IMR-90 (cell line): ENCODE measurements around the gene LYSMD3. TPM values are rescaled to one million over a fixed set of nuclear protein-coding genes. Genes with fewer than 3 reads are reported as not detected.

Source experiments
- ATAC-seq: fragments of 200-7000 bp; cut with Tn5 transposase; 2 replicates; pipeline ENCODE4 v1.9.1; 2020; ENCODE audit warnings: low read depth, mild to moderate bottlenecking, moderate library complexity
- BruUV-seq: library from RNA; stranded (reverse); fragments of 400-500 nt; replicated peaks from 2 replicates; lab custom pipeline; 2021; lab: Mats Ljungman, UMichigan
- CTCF ChIA-PET: fragments of 300-600 bp; formaldehyde crosslinking; extraction: SDS; loops from one replicate; lab custom pipeline; 2021; ENCODE audit warnings: antibody characterized with exemption; lab: Yijun Ruan, JAX
- POLR2A ChIA-PET: fragments of 300-600 bp; sonication (Branson Sonifier 250); formaldehyde crosslinking; loops from one replicate; lab custom pipeline; 2022; ENCODE audit warnings: antibody characterized with exemption; ENCODE audit not compliant: unreplicated experiment; lab: Charles Lee
- DNase-seq: peaks from one replicate; pipeline ENCODE4 v3.0.0; 2013
- H2AFZ ChIP-seq: replicated peaks from 2 replicates; pipeline ENCODE3; 2013; ENCODE audit warnings: low read length, mild to moderate bottlenecking; ENCODE audit not compliant: poor library complexity
- H2AK5ac ChIP-seq: 2 replicates; pipeline ENCODE4 v1.6.1; 2013; ENCODE audit warnings: low read depth, low read length, inconsistent platforms
- H2AK9ac ChIP-seq: replicated peaks from 2 replicates; pipeline ENCODE3; 2013; ENCODE audit warnings: mild to moderate bottlenecking, low read depth, low read length, moderate library complexity; ENCODE audit not compliant: poor library complexity
- H2BK120ac ChIP-seq: 2 replicates; pipeline ENCODE4 v1.6.1; 2013; ENCODE audit warnings: low read depth, low read length, inconsistent platforms
- H2BK15ac ChIP-seq: 3 replicates; pipeline ENCODE4 v1.6.1; 2013; ENCODE audit warnings: low read depth, low read length, inconsistent platforms
- H2BK20ac ChIP-seq: 2 replicates; pipeline ENCODE4 v1.6.1; 2013; ENCODE audit warnings: low read depth, mild to moderate bottlenecking, inconsistent platforms, low read length, moderate library complexity
- H2BK5ac ChIP-seq: 2 replicates; pipeline ENCODE4 v1.6.1; 2013; ENCODE audit warnings: mild to moderate bottlenecking, low read depth, low read length, inconsistent platforms; ENCODE audit not compliant: poor library complexity, severe bottlenecking
- H3K14ac ChIP-seq: replicated peaks from 2 replicates; pipeline ENCODE4 v1.6.1; 2013; ENCODE audit warnings: low read depth, low read length, inconsistent platforms
- H3K18ac ChIP-seq: 2 replicates; pipeline ENCODE4 v1.6.1; 2013; ENCODE audit warnings: low read depth, low read length, control low read depth
- H3K23ac ChIP-seq: 2 replicates; pipeline ENCODE4 v1.6.1; 2013; ENCODE audit warnings: low read depth, low read length, inconsistent platforms
- H3K27ac ChIP-seq: 2 replicates; pipeline ENCODE4 v1.5.1; 2013; ENCODE audit warnings: mild to moderate bottlenecking, control low read depth, low read length; ENCODE audit not compliant: insufficient read depth
- H3K27me3 ChIP-seq: 2 replicates; pipeline ENCODE4 v1.6.1; 2013; ENCODE audit warnings: low read length; ENCODE audit not compliant: control insufficient read depth, insufficient read depth
- H3K36me3 ChIP-seq: 2 replicates; pipeline ENCODE4 v1.6.1; 2013; ENCODE audit warnings: low read length, mixed read lengths; ENCODE audit not compliant: control insufficient read depth, insufficient read depth
- H3K4ac ChIP-seq: 2 replicates; pipeline ENCODE4 v1.6.1; 2013; ENCODE audit warnings: low read depth, low read length, inconsistent platforms
- H3K4me1 ChIP-seq: 2 replicates; pipeline ENCODE4 v1.6.1; 2013; ENCODE audit warnings: low read length, mixed read lengths; ENCODE audit not compliant: control insufficient read depth, insufficient read depth
- H3K4me2 ChIP-seq: 2 replicates; pipeline ENCODE4 v1.6.1; 2013; ENCODE audit warnings: low read depth, mild to moderate bottlenecking, control low read depth, low read length, moderate library complexity
- H3K4me3 ChIP-seq: 2 replicates; pipeline ENCODE4 v1.5.1; 2013; ENCODE audit warnings: low read depth, mild to moderate bottlenecking, control low read depth, low read length, moderate library complexity; ENCODE audit not compliant: insufficient read depth
- H3K56ac ChIP-seq: 2 replicates; pipeline ENCODE4 v1.6.1; 2013; ENCODE audit warnings: low read length, inconsistent platforms; ENCODE audit not compliant: insufficient read depth; ENCODE audit errors: extremely low read depth
- H3K79me1 ChIP-seq, 2 experiments: 2 replicates each; pipeline ENCODE4 v1.6.1; 2013; ENCODE audit warnings: low read length in 2 of 2, inconsistent platforms in 1 of 2, low read depth in 1 of 2
- H3K9ac ChIP-seq: 2 replicates; pipeline ENCODE4 v1.6.1; 2013; ENCODE audit warnings: low read depth, low read length, control low read depth
- H3K9me1 ChIP-seq: 2 replicates; pipeline ENCODE4 v1.6.1; 2013; ENCODE audit warnings: low read length, inconsistent platforms; ENCODE audit not compliant: insufficient read depth
- H3K9me3 ChIP-seq: 2 replicates; pipeline ENCODE4 v1.6.1; 2013; ENCODE audit warnings: low read length; ENCODE audit not compliant: control insufficient read depth, insufficient read depth
- H4K20me1 ChIP-seq: 2 replicates; pipeline ENCODE4 v1.6.1; 2013; ENCODE audit warnings: low read length, inconsistent platforms; ENCODE audit not compliant: insufficient read depth
- H4K5ac ChIP-seq: 2 replicates; pipeline ENCODE4 v1.6.1; 2013; ENCODE audit warnings: mild to moderate bottlenecking, low read depth, low read length, control low read depth
- H4K8ac ChIP-seq, 2 experiments: 2 replicates each; pipeline ENCODE4 v1.6.1; 2013; ENCODE audit warnings: low read depth in 2 of 2, low read length in 2 of 2, control low read depth in 1 of 2, inconsistent platforms in 1 of 2
- H4K91ac ChIP-seq: 2 replicates; pipeline ENCODE4 v1.6.1; 2013; ENCODE audit warnings: low read depth, low read length, inconsistent platforms; ENCODE audit not compliant: insufficient read depth
- CEBPB ChIP-seq: IDR thresholded peaks from 2 replicates; pipeline ENCODE4 v1.6.1; 2012; ENCODE audit warnings: low read depth, low read length, improper control_type of control experiment
- MAZ ChIP-seq: IDR thresholded peaks from 2 replicates; pipeline ENCODE4 v1.6.1; 2012; ENCODE audit warnings: low read depth, mild to moderate bottlenecking, low read length, improper control_type of control experiment, moderate library complexity, borderline replicate concordance
- POLR2A ChIP-seq: IDR thresholded peaks from 2 replicates; pipeline ENCODE4 v1.6.1; 2012; ENCODE audit warnings: mild to moderate bottlenecking, low read depth, low read length
- RCOR1 ChIP-seq: IDR thresholded peaks from 2 replicates; pipeline ENCODE4 v1.6.1; 2012; ENCODE audit warnings: mild to moderate bottlenecking, low read length, improper control_type of control experiment; ENCODE audit not compliant: insufficient replicate concordance
- WGBS, 2 experiments: methylation state at CpG; one replicate each; pipeline versions ENCODE4 v1.1.5 to v1.1.7; 2013; ENCODE audit warnings: missing lambda C conversion rate in 2 of 2; ENCODE audit not compliant: insufficient read length in 1 of 2; ENCODE audit errors: extremely low coverage in 2 of 2; 5-methylcytosine and 5-hydroxymethylcytosine counted together
- dilution Hi-C: fragments of 300-500 bp; cut with HindIII; formaldehyde crosslinking; loops from one replicate; pipeline ENCODE4 v1.14.3; 2018; ENCODE audit warnings: low sequenced_read_pairs; ENCODE audit not compliant: unreplicated experiment
- in situ Hi-C: fragments of 300-500 bp; cut with MboI; formaldehyde crosslinking; loops from 3 replicates; pipeline ENCODE4 v1.14.3; 2019; ENCODE audit warnings: low sequenced_read_pairs, inconsistent platforms, mixed read lengths
- intact Hi-C: fragments of 100-400 bp; cut with micrococcal nuclease; formaldehyde crosslinking; loops from 2 replicates; pipeline ENCODE4 v1.10.0; 2022
- polyA plus RNA-seq, 3 experiments: library from polyadenylated mRNA; depleted of rRNA; stranded (reverse); fragments of >200 nt; gene quantifications; 2 replicates each; pipeline ENCODE4 v1.2.3, GENCODE V29; 2012; ENCODE audit warnings: low replicate concordance in 1 of 3
- total RNA-seq: library from RNA; depleted of rRNA; stranded (reverse); fragments of >200 nt; gene quantifications from 2 replicates; pipeline ENCODE4 v1.2.3, GENCODE V29; 2012
- TF ChIP-seq, protein P1 (sequence below): fragments of 150-350 bp; IDR thresholded peaks from 2 replicates; pipeline ENCODE4 v1.6.1; 2017; ENCODE audit warnings: mild to moderate bottlenecking, antibody characterized with exemption, low read length, low read depth

Gene LYSMD3
- total and polyA plus RNA-seq, 2 of the 4 experiments (the other 2 are of a cell fraction), result 10.2 to 21.1 TPM

DNA sequence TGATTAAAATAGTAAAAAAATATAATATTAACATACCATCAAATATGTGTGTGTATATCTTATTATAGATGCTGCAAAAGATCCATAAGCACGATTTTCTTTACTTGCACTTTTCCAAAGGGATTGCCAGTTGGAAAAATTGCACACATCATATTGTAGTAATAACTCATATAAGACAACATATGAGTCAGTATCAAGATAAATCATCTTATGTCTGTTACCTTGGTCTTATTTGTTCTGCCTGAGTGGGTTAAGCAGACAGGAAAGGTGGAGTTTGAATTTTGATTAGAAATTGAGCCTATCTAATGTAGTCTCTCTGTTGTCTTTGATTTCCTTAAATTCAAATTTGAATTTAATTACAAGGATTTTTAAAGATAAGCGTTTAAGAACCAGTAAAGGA lies 24.6 kb downstream of the LYSMD3 start:
- DNase-seq (no peak), ATAC-seq (no peak)
- no peak overlapping the region for H3K23ac ChIP-seq
- ChIA-PET POLR2A (no interaction called here), CTCF (no interaction called here)
- no peaks in the 10 kb centered on the region for H3K79me1 ChIP-seq
- H2BK5ac ChIP-seq, result no peak overlapping the region
- WGBS, 2 experiments, result no CpG with 5 or more reads among the region's 2 CpGs
- H2BK20ac ChIP-seq, result no peak overlapping the region
- no peak overlapping the region for H3K56ac ChIP-seq
- no peak overlapping the region for H4K5ac ChIP-seq
- H3K4ac ChIP-seq, result no peak overlapping the region
- H2AFZ ChIP-seq, result no peak overlapping the region
- no peak overlapping the region for H4K91ac ChIP-seq
- TF ChIP-seq MAZ, result no peak
- TF ChIP-seq, protein P1, sequence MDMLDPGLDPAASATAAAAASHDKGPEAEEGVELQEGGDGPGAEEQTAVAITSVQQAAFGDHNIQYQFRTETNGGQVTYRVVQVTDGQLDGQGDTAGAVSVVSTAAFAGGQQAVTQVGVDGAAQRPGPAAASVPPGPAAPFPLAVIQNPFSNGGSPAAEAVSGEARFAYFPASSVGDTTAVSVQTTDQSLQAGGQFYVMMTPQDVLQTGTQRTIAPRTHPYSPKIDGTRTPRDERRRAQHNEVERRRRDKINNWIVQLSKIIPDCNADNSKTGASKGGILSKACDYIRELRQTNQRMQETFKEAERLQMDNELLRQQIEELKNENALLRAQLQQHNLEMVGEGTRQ, result no peak
- TF ChIP-seq POLR2A, result no peak
- no peak for TF ChIP-seq CEBPB
- no peak for TF ChIP-seq RCOR1
- no peak overlapping the region for H2AK9ac ChIP-seq
- no peaks in the 10 kb centered on the region for H3K36me3 ChIP-seq
- no peak overlapping the region for H3K4me2 ChIP-seq
- no peak overlapping the region for H4K8ac ChIP-seq
- no peak overlapping the region for H3K14ac ChIP-seq
- no peaks in the 10 kb centered on the region for H3K9me1 ChIP-seq
- H3K27me3 ChIP-seq, result no peaks in the 10 kb centered on the region
- H3K9ac ChIP-seq, result no peak overlapping the region
- no peak overlapping the region for H2BK15ac ChIP-seq
- no peak overlapping the region for H3K18ac ChIP-seq
- no peak overlapping the region for H2AK5ac ChIP-seq
- H3K4me1 ChIP-seq, result no peaks in the 10 kb centered on the region
- dilution Hi-C loops, result no loop called here
- no peak overlapping the region for H3K4me3 ChIP-seq
- H2BK120ac ChIP-seq, result no peak overlapping the region
- intact Hi-C loops, result no loop called here
- H3K9me3 ChIP-seq, result no peaks in the 10 kb centered on the region
- H4K20me1 ChIP-seq, result no peaks in the 10 kb centered on the region
- no peak overlapping the region for H3K27ac ChIP-seq
- in situ Hi-C loops, result no loop called here
- no TSS peak for BruUV-seq
